Anterior cingulate cortex (tissue), 58 donors: ENCODE measurements around the gene AKAP1.

Experiments used
- DNase-seq, 58 donors: peaks; one replicate each; lab custom pipeline; 2025; lab: John Stamatoyannopoulos, UW

The AKAP1 gene

DNA sequence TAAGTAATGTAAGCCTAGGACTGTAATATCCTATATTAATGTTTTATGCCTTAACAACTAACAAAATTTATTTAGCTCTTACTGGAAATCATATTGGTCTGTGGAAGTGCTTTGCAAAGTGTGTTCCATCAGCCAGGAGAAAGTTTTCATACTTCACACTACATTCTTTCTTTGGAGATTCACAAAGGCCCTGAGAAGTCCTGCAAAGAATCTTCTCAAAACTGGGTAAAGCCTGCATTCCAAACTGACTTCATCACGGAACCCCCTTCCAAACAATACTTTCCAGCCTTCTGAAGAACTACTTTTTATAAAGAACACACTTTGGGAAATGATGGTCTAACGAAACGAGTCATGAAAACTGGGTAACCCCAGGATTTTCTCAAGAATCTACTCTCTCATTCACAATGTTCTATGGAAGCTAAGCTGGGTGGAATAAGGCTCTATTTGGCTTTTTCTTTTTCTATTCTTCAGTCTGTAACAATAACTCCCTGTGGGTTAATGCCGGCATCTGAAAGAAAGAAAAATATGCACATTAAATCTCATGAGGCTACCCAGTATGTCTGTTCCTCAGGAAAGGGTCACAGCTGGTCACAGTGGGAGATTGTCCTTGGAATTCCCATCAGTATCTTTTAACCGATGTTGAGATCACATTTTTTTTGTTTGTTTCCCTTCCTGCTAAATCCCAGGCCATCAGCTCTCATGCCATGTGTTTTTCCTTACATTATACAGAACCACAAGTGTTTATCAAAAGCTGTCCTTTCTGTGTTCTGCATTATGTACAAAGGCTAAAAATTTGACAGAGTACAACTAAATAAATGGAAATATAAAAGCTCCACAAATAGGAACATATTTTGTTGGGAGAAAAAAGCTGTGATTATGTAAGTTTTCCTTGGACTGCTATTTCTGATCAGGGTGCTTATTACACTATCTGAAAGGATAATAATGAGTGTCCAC, 12.8 kb upstream of the AKAP1 start:
- DNase-seq, result no peak

DNA sequence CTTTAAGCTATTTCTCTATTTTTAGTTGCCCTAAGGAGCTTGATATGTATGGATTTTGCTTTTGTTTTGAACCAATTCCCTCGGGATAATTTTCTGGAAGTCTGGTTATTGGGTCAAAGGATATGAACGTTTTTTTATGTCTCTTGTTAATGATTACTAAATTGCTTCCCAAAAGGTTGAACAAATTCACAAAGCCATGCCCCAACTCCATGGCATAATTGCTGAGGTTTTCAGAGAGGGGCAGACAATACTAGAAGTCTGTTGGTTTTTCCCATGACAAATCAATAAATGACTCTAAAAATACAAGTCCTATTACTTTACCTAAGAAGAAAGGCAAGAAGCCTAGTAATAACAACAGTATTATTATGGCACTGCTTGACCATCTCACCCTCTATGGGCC, 11.4 kb upstream of the AKAP1 start:
- DNase-seq, result no peak

DNA sequence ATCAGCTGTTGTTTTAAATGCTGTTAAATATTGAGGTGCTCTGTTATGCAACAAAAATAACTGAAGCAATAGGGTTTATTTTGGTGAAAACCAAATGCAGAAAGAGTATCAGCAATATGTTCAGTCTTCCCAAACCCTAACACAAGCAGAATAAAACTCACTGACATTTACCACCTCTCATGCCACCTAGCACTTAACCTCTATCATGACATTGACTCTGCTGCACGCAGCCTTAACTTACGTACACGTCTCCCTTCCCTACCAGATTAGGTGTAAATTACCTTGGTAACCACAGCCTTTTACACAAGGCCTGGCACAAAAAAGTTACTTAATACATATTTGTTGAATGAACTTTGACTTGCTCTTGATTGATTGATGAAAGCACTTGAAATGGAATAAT, 9.9 kb upstream of the AKAP1 start:
- no peak for DNase-seq

DNA sequence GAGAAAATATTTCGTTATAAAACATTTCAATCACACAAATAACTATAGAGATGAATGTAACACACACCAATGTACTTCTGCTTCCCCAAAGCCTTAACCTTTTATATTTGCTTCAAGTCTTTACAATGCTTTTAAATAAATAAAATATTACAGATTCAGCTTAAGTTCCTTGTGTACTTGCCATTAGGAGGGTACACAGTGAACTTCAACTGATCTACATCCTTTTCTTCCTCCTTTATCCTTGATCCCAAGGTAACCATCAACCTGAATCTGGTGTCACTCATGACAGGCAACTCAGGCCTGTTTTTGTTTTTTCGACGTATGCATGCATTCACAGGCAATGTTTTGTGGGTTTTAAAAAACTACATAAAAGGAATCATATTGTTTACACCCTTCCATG, 9.3 kb upstream of the AKAP1 start:
- no peak for DNase-seq

DNA sequence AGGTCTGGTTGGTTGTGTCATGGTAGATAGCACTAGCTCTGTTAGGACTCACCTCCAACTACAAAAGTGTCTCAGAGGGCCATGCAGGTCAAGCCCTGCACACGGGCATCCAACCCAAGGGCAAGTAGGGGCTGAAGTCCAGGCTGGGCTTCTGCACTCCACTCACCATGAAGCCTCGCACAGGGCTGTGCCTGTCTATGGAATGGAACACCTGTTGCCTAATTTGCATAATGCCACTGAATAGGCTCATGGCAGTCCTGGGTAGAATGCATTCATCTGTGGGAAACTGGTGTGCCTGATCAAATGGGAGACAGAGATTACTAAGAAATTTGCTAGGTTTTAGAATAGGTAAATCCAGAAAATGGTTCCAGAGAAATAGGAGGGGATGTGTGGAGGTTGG, 8.0 kb upstream of the AKAP1 start:
- no peak for DNase-seq

DNA sequence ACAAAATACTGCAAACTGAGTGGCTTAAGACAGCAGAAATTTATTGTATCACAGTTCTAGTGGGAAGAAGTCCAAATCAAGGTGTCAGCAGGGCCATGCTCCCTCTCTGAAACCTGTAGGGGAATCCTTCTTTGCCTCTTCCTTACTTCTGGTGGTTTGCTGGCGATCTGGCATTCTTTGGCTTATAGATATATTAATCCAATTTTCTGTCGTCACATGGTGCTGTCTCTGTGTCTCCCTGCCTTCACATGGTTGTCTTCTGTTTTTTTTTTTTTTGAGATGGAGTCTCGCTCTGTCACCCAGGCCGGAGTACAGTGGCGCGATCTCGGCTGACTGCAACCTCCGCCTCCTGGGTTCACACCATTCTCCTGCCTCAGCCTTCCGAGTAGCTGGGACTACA, 6.8 kb upstream of the AKAP1 start:
- no peak for DNase-seq

DNA sequence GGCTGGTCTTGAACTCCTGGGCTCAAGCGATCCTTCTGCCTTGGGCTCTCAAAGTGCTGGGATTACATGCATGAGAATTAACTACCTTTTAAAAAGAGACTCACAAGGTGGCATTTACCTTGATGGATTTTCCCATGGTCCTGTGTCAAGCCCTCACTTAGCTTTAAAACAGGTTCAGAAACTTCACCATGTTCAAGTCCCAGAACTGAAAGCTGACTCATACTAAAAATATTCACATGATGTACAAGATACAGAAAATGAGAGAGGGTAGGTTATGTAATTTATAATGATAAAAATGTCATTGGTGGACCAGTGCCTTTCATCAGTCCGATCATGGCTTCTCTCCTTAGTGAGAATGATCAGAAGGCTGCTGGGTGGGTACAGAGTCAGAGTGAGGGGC, 4.3 kb upstream of the AKAP1 start:
- no peak for DNase-seq

DNA sequence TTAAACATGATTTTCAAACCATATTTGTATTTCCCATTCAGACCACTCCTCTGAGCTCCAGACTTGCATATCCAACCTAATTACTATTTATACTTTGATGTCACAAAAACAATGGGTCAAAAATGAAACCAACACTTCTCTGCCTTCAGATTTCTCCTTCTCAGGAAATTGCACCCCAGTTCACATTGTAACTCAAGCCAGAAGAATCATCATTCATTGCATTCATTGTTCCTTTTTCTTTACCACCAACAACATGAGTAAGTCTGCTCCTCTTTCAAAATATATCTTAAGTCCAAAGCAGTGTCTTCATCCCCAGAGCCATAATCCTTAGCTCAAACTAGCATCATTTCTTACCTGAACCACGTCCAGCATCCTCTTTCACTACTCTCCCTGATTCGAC, 2.6 kb upstream of the AKAP1 start:
- no peak for DNase-seq

DNA sequence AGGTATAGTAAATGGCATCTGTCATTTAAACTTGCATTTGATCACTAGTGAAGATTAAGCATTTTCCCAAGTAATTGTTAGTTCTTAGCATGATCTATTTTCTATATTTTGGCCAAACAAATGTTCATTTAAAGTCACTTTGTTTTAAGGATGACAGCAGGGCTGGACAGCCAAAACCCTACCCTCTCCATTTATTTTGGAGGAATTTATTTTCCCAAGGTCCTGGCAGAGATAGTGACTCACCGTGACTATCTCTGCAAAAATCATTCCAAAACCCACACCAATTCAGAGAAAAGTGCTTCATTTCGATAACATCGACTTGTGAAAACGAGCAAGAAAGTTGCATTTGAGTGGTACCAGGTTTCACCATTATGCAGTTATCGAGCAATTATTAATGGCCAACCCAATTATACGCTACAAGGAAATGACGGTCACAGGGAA, 665 bp upstream of the AKAP1 start:
- no peak for DNase-seq

DNA sequence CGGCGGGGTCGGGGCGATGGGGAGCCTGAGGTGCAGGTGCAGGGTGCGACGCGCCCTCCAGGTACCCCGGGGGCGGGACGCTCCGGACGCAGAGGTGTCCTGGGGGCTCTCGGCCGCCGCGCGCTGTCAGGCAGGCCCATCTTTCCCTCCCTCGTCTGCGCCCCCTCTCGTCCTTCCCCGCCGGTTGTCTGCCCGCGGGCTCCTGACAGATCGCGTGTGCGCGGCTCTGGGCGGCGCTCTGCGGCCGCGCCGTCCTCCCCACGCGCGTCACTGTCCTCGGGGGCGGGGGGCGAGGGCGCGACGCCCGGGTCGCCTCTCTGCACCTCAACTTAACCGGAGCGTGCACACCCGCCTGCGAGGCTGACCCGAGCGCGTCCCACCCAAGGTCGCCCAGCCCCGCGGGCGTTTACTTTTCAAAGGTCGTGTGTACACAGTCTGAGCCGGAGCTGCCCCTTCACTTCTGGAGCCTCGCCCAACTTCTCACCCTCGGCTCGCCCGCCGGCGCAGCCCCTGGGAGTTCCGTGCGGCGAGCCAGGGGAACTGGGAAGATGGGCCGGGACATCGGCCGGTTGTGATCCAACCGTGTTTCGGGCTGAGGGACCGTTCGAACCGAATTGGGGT, 512 bp downstream of the AKAP1 start:
- DNase-seq, result peak in 44 of 58 donors; percentile 41 to 79 (median 62)

DNA sequence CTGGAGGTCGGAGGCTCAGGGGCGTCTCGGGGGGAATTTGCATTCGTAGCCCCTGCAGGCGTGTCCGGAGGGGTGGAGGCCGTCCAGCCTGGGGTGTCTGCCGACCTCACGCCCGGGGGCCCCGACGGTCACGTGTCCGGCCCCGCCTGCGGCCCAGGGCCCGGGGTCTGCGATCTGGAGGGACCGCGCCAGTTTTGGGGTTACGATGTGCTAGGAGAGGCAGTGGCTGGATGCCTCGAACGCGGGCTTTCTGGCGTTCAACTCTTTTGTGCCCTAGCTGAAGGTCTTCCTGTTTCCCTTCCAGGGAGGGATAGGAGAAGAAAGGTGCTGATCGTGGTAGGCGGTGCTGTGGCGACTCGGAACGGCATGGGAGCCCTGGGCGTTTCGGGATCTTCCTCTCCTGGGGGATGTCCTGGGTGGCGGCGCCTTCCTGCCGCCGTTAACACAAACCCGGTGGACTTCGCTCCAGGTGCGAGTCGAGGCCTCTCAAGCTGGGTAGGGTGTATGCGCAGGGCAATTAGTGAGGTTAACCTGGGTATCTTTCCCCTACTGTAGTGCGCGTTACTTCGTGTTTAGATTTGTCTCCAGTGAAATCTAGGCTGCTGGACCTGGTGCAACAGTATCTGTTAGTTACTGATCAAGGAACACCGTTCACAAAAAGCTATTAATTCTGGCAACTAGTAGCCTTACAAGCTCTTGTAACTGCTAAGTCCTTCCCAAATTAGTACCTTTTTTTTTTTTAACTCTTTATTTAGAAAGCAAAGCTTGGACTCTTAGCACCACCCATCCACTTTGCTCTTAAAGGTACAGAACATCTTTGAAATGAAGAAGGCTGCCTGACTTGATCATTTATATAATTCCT, 1.3 kb downstream of the AKAP1 start:
- peak in 22 of 58 donors; percentile 11 to 62 (median 45) for DNase-seq

DNA sequence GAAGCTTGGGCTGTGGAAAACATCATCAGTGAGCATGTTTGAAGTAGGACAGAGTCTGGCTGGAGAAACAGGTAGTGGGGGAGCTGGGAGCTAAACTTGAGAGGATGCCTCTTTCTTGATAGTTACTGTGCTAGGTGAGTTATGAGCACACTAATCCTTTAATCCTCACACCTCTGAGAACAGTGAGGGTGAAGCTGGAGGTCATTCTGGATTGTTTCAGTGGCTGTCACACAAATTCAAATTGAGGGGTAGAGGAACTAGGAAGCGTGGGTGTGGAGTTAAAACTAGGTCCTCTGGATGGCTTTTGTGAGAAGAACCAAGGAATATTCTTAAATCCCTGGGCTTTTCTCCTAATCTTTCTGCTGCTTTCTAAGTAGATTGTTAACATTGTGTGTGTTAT, 3.3 kb downstream of the AKAP1 start:
- DNase-seq, result no peak

DNA sequence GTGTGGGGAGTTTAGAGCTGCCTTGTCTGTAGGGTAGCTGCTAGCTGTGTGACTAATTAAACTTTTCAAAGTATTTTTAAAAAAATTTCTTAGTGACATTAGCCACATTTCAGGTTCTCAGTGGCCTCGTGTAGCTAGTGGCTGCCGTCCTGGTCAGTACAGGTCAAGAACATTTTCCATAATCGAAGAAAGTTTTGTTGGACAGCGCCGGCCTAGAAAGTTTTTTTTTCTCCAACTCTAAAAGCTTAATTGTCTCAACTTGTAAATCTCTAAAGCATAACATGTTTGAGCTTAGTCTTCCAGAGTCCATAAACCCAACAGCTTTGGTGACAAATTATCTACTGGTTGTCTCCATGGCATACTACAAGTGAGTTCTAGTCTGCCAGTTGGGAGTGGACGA, 4.3 kb downstream of the AKAP1 start:
- DNase-seq, result no peak

DNA sequence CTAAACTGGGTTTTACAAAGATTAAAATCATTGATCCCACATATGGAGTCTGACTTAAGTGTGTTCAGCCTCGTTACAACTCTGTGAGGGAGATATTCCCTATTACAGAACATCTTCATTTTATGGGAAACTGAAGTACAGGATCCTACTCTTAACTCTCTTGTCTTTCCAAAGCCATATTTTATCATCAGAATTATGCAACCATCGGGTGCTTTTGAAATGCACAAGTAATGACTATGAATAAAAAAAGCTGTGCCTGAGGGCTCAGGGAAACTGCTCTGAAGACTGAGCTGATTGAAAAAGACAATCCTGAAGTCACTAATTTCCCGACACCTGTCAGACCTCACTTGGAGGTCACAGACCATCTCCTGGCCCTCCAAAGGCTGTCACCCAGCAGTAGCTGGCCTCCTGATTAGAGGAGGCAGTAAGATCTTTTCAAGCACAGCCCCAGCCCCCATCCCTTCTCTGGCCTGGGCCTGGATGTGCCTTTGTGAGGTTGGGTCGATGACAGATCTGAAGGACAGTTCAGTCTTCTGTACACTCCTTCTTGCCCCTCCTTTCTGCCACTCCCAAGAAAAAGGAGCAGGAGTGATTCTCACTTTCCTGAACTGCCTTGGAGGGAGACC, 5.6 kb downstream of the AKAP1 start:
- DNase-seq, result no peak

DNA sequence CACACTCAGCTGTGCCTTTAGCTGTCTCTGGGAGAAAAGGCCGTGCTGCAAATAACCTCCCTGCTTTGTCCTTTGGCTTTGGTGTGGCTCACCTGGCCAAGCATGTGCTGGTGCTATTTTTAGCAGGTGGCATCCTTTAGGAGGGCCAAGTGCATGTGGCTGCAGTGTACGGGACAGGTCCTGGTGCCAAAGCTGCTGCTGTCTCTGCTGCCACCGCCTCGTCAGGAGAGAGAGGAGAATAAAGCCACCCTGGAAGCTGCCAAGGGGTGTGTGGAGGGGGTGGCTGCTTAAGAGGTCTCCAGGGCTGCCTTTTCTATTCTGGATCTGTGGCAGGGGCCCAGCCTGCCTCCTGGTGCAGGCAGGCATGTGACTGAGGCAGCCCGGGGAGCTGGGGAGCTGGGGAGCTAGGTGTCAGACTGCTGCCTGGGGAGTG, 6.2 kb downstream of the AKAP1 start:
- peak in 41 of 58 donors; percentile 8 to 79 (median 42) for DNase-seq

DNA sequence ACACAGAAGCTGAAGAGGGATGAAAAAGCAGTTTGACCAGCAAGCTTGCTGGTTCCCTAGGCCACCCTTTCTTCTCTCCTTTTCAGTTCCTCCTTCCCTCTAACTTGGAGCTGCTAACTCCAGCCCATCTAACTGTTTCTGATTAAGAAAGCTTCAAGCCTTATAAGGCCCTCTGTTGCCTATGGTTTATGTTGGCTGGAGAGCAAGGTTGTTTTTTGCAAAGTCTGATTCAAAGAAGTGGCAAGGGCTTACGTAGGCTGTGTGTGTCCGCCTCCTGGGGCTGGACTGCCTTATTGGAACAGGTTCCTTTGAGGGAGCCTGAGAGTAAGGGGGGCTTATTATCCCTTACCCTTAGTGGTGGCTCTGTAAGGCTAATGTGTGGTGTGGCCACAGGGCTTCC, 7.1 kb downstream of the AKAP1 start:
- no peak for DNase-seq

DNA sequence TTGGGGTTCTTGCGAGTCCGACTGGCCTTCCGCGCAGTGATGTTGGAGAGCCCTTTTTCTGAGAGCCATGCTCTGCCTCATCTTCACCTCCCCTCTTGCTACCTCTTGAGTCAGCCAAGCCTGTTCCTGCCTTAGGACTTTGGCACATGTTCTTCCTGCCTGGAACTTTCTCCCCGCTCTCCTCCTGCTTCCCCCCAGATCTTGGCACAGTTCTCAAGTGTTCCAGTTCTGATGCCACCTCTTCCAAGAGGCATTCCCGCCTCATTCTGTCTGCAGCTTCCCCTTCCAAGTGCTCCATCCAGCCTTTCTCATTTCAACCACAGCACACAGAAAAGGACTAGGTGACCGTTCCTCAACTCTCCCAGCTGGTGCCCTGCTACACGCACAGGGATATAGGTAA, 7.7 kb downstream of the AKAP1 start:
- DNase-seq, result peak in 16 of 58 donors; percentile 3 to 56 (median 21)

DNA sequence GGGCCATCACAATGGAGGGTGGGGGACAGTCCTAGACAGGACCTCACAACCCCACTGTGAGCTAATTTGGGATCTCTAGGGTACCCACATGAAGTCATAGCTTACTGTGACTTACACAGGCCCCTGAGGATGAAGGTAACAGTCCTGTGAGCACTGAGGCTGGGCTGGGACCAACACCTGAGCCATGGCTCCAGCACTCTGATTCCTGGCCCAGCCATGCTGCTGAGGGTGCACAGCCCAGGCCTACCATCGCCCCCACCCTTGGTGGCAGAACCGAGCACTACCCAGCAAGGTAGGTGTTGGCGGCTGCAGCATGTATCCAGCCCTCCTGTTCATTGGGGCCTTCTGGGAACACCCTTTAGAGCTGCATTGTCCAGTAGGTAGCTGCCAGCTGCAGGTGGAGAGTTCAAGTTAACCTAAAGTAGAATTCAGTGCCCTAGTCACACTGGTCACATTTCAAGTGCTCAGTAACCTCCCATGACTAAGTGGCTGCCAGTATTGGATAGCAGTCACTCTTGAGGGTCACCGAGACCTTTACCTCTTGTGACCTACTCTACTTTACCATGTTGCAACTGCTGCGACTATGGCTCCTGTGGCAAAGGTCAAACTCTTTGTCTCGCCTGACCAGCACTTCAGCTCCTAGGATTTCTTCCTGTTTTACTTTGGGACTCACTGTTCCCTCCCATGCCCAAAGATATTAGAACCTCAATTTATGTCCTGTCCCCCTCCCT, 11.6 kb downstream of the AKAP1 start:
- no peak for DNase-seq

DNA sequence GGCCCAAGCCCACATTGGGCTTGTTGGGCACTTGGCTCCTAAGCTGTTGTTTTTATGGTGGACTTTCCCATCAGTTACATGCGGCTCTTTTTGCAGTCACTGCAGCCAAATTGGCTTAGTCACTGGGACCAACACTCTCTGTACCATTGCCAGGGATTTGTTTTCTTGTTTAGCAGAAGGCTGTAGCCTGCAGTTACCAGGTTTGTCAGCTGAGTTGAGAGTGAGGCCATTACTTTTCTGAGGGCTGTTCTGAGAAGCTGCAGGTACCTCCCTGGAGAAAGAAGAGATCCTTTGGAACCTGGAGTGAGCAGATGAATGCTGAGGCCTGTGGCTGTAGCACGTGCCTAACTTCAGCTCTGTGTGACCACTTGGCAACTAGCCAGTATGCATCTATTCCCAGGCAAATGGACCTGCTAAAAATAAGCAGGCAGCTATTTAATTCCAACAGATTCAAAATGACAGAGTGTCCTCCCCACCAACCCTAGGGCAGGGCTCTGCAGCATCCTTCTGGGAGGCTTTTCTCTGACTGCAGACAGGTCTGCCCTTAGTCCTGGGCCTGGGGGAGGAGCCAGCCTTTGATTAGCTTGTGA, 12.9 kb downstream of the AKAP1 start:
- DNase-seq, result peak in 20 of 58 donors; percentile 12 to 69 (median 44)
